Activated effector memory CD4-positive, alpha-beta T cell treated with Interleukin-2 at 50 U/mL for 16 hours (primary cell): Measurements from ENCODE around the gene ROS1.
"Not testable (repeated sequence)": the region's sequence is repeated elsewhere in the genome, so short reads cannot be mapped to it uniquely, and the experiment has no call there.

Experiments used
- DNase-seq: peaks from one replicate; pipeline ENCODE4 v3.0.0-alpha.2; 2020

The ROS1 gene

DNA sequence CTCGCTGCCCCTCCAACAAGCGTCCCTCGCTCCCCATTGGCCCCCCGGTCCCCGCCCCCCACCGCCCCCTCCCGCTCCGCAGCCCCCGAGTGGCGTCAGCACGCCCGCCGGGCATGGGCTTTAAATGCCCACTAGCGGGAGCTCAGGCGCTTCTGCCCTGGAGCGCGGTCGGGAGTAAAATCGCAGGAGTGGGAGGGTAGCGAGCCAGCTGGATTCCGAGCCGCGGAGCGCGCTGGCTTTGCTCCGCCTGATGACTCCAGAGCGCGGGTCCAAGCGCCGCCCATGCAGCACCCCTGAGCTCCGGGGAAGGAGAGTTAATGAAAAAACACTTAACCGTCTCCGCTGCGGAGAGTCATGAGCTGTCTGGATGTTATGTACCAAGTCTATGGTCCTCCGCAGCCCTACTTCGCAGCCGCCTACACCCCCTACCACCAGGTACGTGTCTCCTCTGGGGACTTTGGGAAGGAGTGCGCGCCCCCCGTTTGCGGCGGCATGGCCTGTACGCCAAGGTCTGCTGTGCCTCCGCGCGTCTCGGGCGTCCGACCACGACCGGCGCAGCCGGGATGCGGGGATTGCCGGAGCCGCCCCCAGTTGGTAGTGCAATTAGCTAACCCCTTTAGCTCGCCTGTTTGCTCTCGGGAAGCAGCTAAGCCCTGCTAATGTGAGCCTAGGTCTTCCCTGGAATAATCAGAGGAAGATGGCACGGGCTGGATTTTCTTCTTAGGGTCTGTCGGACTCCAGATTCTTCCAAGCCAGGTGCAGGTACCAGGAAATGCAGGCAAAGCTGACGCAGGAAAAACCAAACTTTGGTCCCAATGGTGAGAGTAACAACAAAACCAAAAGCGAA is 160.1 kb downstream of the ROS1 start, which contains the start of gene VGLL2:
Gene VGLL2, plus strand, starts transcription at position 149 of the 847 bp plus-strand sequence. Its CDS starts 206 bp downstream, at position 355.
- DNase-seq, result no peak

GRCh38 chr6:117264692-117265409 is 160.9 kb downstream of the ROS1 start:
- DNase-seq, result no peak

- no peak for DNase-seq
Measured at GRCh38 chr6:117264369-117264691, 161.4 kb downstream of the ROS1 start.

DNA sequence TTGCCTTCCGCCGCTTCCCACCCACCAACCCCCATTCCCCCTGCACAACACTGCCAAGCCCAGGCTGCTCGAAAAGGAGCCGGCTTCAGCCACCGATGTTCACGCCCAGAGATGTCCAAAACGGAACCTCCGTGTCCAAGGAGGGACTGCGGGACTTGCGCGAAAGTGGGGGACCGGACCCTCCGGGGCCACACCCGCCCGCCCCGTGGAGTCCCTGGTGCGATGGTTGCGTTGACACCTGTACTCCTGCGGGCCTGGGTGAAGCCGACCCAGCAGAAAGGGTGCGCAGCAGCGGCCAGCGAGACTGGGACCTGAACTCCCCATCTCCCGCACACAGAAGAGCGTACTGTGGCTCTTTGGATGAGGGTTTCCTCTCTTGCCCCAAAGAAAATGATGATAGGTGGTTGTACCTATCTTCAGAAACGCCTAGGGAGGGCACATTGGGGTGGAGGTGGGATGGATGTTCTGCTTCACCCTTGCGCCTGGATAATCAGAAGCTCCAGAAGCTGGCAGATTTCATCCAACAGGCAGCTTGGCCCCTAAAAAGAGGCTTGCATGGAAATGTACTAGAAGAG is 162.3 kb downstream of the ROS1 start:
- no peak for DNase-seq

DNA sequence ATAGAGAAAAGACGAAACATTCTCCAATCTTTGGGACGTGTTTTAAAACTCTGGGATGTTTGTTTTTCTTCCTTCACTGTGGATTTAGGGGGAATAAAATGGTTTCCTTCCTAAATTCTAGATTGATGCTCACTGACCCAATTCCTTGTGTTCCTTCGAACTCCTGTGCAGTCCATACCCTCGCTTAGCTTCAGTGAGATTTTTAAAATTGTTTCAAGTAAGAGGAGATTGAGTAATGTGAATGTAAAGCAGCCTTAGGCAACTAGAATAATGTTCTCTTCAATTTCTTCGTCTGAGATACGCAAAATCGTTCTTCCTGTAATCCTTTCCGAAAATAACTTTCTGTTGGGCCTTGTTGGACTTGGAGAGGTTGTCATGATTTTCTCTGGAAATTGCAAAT is 162.9 kb downstream of the ROS1 start:
- no peak for DNase-seq

DNA sequence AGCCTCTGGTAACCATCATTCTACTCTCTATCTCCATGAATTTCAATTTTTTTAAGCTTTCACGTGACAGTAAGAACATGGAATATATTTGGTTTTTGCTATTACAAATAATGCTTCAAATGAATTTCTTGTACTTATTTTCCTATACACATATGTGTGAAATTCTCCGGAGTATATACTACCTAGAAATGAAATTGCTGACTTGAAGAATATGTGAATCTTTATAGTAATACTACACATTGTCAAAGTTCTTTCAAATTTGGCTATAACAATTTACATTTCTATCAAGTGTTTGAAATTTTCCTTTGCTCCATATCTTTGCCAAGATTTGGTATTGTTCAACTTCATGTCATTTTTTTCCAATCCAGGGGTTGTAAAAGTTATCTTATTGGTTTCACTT is 172.0 kb downstream of the ROS1 start:
- DNase-seq, result no peak

DNA sequence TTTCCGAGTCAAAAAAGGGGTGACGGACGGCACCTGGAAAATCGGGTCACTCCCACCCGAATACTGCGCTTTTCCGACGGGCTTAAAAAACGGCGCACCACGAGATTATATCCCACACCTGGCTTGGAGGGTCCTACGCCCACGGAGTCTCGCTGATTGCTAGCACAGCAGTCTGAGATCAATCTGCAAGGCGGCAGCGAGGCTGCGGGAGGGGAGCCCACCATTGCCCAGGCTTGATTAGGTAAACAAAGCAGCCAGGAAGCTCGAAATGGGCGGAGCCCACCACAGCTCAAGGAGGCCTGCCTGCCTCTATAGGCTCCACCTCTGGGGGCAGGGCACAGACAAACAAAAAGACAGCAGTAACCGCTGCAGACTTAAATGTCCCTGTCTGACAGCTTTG is 180.8 kb downstream of the ROS1 start:
- not testable (repeated sequence) for DNase-seq

GRCh38 chr6:117244571-117244970 is 181.2 kb downstream of the ROS1 start:
- DNase-seq, result not testable (repeated sequence)
